GM11168 (cell line): Measurements from ENCODE around the gene HHAT.

Experiments
- in situ Hi-C: fragments of 300-500 bp; cut with MboI; formaldehyde crosslinking; loops from one replicate; pipeline ENCODE4 v1.12.0; 2022; ENCODE audit warnings: low sequenced_read_pairs; ENCODE audit not compliant: unreplicated experiment

HHAT gene

GRCh38 chr1:210311726-210312493, 16.8 kb upstream of the HHAT start:
- in situ Hi-C loops = loop anchor here (10.0 to 25.0 kb wide), 2 partner anchors 167 to 450 kb away; no protein-coding TSS in a partner anchor

DNA sequence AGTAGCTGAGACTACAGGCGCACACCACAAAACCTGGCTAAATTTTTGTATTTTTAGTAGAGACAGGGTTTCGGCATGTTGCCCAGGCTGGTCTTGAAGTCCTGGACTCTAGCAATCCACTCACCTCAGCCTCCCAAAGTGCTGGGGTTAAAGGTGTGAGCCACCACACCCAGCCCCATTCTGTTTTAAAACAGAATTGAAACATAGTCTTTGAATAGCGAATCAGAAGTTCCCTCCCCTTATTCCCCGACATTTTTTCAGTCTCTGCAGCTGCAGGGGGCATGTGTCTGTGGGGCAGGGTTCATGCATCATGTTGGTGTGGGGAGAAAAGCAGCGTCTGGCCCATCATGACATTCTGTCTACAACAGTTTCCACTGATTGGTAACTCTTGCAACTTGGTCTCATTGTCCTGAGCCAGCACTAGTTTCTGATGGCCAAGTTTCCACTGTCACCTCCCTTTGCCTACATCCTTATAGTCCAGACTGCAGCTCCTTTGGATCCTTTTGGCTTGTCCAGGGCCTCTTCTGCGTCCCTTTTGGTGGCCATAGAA, 15.6 kb upstream of the HHAT start:
- in situ Hi-C loops = loop anchor here (10.0 to 25.0 kb wide), 2 partner anchors 168 to 451 kb away; no protein-coding TSS in a partner anchor

DNA sequence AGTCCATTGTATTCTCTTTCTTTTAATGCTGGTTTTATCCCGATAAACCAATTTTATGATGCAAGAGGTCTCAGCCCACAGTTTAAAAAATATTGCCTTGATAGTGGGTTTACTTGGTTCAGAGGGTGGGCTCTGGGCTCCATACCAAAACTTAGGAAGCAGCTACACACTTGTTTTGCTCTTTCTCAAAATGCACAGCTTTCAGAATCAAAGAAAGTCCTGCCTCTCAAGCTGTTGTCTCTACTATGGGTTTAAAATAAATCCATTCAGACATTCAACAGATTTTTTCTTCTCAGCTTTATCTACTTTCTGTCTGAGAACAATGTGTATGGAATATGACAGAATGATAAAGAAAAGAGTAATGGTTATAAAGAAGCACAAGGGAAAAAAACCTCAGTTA, 14.8 kb upstream of the HHAT start:
- in situ Hi-C loops = loop anchor here (10.0 to 25.0 kb wide), 2 partner anchors 169 to 452 kb away; no protein-coding TSS in a partner anchor

- in situ Hi-C loops = loop anchor here (10.0 to 25.0 kb wide), 2 partner anchors 171 to 453 kb away; no protein-coding TSS in a partner anchor
These were observed 13.2 kb upstream of the HHAT start for GRCh38 chr1:210315529-210315928.

GRCh38 chr1:210321131-210321530, 7.6 kb upstream of the HHAT start:
- in situ Hi-C loops = loop anchor here (25.0 kb wide), 1 partner anchor 459 kb away; no protein-coding TSS in a partner anchor

- in situ Hi-C loops = loop anchor here (25.0 kb wide), 1 partner anchor 459 kb away; no protein-coding TSS in a partner anchor
These were observed 7.2 kb upstream of the HHAT start for GRCh38 chr1:210321552-210321951.

DNA sequence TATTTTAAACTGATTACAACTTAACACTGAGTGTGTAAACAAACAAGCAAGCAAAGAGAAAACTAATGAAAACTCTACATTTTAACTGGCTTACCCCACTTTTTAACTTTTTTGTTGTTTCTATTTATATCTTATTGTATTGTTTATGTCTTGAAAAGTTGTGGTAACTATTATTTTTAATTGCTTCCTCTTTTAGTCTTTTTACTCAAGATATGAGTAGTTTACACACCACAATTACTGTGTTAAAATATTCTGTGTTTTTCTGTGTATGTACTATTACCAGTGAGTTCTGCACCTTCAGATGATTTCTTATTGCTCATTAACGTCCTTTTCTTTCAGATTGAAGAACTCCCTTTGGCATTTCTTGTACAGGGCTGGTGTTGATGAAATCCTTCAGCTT, 4.7 kb upstream of the HHAT start:
- in situ Hi-C loops = loop anchor here (25.0 kb wide), 1 partner anchor 462 kb away; no protein-coding TSS in a partner anchor

DNA sequence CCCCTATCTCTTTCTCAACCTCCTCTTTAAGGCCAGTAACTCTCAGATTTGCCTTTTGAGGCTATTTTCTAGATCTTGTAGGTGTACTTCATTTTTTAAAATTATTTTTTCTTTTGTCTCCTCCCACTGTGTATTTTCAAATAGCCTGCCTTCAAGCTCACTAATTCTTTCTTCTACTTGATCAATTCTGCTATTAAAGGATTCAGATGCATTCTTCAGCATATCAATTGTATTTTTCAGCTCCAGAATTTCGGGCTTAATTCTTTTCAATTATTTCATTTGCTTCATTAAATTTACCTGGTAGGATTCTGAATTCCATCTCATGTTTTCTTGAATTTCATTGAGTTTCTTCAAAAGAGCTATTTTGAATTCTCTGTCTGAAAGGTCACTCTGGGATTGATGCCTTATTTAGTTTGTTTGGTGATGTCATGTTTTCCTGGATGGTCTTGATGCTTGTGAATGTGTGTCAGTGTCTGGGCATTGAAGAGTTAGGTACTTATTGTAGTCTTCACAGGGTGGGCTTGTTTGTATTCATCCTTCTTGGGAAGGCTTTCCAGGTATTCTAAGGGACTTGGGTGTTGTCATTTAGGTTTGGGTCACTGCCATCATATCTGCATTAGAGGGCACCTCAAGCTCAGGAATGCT, 3.6 kb upstream of the HHAT start:
- in situ Hi-C loops = no loop called here

GRCh38 chr1:210328032-210328745, 513 bp upstream of the HHAT start:
- in situ Hi-C loops = no loop called here

DNA sequence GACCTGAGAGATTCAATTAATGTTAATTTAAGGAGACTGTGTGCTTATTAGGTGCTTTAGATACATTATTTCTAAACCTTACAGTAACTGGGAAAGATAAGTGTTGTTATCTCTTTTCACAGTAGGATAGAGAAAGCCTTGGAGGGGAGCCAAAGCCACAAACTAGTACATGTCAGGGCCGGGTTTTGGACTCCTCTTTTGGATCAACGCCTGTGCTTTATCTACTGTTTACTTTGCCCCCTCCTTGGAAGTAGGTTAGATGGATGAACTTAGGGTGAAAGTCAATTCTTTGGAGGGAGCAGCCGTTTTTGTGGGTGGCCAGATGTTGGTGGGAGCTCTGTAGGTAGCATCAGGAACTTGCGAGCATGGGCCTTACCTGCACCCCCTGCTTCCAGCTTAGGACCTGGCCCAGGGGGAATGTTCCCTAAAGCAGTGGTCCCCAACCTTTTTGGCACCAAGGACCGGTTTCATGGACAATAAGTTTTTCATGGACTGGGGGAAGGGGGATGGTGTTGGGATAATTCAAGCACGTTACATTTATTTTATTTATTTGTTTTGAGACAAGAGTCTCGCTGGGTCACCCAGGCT, 1.7 kb downstream of the HHAT start:
- in situ Hi-C loops = no loop called here

DNA sequence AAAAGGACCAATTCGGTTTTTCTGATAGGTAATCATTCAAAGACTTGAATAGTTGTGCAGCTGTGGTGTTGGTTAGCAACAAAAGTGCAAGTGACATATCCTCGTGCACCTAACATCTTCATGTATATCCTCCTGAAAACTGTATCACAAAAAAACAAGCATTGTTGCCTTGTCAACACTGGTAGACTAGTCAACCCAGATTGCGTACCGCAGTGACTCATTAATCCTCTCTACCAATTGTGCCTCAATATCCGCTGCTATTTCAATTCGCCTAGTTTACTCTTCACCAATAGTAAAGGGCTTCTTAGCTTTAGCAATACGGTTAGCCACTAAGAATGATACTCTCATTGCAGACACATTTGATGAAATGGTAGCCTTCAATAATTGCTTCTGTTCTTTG, 3.5 kb downstream of the HHAT start:
- in situ Hi-C loops = no loop called here

DNA sequence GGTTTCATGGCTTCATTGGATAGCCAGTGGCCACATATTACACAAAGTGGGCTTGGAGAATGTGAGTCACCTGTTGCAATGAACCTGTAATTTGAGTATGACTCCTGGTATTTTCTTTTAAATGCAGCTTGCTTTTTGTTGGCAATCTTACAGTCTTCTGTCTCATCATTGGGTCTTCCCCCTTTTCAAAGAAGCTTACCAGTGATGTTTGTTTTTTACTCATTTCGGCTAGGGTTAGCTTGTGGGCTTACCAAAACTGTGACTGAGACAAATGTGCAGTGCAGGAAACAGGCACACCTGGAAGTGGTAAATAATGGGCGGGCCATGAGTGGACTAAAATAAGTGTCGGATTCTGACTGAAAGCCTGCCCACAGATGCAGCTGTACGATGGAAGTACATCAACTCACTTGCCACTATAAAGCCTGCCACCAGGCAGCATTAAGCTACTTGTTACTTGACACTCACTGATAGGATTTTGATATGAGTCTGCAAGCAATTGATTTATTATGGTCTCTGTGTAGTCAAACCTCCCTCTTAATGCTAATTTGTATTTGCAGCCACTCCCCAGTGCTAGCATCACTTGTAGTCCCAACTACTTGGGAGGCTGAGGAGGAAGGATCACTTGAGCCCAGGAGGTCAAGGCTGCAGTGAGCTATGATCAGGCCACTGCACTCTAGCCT, 4.2 kb downstream of the HHAT start:
- in situ Hi-C loops = no loop called here

DNA sequence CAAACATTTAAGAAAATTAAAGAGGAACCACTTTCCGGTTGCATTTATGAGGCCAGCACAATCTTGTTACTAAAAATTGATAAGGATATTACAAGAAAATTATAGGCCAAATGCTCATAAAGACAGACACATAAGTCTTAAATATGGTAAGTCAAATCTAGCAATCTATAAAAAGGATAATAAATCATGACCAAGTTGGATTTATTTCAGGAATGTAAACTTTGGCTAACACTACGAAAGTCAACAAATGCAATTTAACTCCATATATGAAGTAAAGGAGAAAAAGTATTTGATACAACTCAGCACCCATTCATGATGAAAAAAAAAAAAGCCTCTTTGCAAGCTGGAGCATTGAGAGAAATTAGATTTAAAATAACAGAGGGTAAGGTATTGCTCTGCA, 6.3 kb downstream of the HHAT start:
- in situ Hi-C loops = no loop called here

GRCh38 chr1:210336362-210336761, 7.7 kb downstream of the HHAT start:
- in situ Hi-C loops = no loop called here

- in situ Hi-C loops = no loop called here
These were observed 10.8 kb downstream of the HHAT start for GRCh38 chr1:210339500-210339899.

GRCh38 chr1:210340311-210340710, 11.6 kb downstream of the HHAT start:
- in situ Hi-C loops = no loop called here

DNA sequence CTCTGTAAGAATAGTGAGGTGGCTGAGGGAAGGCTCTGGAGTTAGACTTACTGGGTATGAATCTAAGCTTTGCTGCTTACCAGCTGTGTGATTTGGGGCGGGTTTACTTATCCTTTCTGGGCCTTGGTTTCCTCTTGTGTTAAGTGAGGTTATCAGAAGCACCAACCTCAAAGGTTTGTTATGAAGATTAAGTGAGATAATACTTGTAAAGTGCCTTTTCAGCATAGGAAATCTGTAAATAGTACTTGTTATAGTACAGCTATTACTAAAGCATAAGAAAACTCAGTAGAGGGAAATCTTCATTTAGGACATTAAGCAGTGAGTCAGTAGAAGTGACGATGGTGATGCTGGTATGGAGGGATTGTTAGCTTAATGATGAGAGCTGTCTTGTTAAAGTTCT, 12.1 kb downstream of the HHAT start:
- in situ Hi-C loops = no loop called here

- in situ Hi-C loops = no loop called here
These were observed 14.5 kb downstream of the HHAT start for GRCh38 chr1:210342986-210343780.

DNA sequence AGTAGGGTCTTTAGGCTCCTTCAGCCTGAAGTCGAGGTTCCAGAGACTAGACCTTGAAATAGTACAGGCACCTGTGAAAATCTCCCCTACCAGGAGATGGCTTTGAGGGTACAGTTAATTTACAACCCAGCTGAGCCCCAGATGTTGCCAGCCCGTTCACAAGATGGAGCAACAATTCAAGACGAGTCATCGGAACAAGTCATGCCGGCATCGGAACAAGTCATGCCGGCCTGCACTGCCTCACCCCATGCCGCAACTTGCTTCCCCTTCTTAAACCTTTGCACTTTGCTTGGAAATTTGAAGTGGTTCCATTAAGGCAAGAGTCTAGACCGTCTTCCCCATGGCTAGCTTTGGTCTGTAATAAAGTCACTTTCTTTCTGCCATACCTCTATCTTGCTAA, 16.0 kb downstream of the HHAT start:
- in situ Hi-C loops = no loop called here
